GM12801 (cell line): ENCODE measurements around the gene PTPRU.

ENCODE experiments used
- TF ChIP-seq, protein P1 (sequence below): IDR thresholded peaks from one replicate; pipeline ENCODE4 v1.5.1; 2011; ENCODE audit warnings: control low read depth; ENCODE audit not compliant: insufficient read length; ENCODE audit errors: extremely low read depth

Gene PTPRU

DNA sequence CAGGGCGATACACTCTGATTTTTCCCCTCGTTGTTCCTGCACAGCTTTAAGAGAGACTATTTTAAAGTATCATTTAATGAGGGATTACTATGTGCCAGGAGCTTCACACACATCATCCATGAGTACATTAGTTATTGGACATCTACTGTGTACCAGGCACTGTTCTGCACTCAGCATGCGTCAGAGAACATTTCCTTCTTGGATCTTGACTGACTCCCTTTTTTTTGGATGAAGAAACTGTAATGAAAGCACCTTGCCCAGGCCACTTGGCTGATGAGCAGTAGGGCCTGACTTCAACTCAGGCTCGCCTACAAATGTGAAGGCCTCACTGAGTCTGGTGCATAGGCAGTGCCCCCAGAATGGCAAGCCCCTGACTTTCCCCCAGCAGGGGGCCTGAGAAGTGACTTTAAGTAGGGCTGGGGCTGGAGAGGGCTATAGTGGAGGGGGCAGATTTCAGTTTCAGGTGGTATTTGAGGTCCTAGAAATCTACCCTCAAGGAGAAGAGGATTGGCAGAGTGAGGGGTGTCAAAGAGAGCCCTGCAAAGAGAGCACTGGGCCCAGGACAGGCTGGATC is 50.0 kb downstream of the PTPRU start:
- TF ChIP-seq, protein P1, sequence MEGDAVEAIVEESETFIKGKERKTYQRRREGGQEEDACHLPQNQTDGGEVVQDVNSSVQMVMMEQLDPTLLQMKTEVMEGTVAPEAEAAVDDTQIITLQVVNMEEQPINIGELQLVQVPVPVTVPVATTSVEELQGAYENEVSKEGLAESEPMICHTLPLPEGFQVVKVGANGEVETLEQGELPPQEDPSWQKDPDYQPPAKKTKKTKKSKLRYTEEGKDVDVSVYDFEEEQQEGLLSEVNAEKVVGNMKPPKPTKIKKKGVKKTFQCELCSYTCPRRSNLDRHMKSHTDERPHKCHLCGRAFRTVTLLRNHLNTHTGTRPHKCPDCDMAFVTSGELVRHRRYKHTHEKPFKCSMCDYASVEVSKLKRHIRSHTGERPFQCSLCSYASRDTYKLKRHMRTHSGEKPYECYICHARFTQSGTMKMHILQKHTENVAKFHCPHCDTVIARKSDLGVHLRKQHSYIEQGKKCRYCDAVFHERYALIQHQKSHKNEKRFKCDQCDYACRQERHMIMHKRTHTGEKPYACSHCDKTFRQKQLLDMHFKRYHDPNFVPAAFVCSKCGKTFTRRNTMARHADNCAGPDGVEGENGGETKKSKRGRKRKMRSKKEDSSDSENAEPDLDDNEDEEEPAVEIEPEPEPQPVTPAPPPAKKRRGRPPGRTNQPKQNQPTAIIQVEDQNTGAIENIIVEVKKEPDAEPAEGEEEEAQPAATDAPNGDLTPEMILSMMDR: no peak

DNA sequence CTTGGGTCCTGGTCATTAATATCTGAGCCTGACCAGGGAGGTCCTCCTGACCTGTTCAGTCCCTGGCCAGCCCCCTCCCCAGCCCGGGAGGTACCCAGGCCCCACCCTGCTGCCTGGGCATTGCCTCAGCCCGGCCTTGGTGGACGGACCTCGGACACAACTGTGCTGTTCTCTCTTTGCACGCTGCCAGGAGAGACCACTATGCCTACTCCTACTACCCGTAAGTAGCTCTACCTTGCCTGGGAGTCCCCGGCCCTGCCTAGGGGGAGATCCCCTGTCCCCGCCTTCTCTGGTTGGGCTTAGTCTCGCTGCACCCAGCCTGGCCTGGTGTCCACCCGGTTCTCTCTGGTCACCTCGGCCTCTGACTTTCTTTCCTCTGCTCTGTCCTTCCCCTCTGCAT is 53.2 kb downstream of the PTPRU start:
- TF ChIP-seq, protein P1: no peak

DNA sequence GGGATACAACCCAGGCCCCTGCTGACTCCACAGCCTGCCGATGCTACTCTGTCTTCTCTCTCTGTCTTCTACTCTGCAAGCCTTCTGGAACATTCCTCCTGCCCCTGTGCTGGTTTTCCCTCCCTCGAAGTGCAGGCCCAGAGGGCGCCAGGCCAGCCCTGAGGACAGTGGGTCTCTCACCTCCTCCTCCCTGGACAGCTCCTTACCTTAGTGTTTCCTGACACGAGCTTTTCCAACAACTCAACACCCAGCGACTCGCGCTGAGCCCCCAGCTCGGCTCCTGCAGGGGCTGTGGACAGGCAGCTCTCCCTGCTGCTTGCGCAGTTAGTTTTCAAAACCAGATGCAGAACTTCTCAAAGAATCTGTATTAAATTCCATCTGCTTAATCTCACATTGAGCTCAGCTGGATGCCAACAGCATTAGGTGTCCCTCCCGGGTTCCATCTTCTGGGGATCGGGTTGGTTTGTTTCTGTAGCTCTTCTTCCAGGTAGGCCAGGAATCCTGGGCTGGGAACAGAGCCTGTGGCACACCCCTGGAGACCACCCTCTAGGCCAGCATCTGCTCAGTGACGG is 54.2 kb downstream of the PTPRU start:
- TF ChIP-seq, protein P1: no peak

DNA sequence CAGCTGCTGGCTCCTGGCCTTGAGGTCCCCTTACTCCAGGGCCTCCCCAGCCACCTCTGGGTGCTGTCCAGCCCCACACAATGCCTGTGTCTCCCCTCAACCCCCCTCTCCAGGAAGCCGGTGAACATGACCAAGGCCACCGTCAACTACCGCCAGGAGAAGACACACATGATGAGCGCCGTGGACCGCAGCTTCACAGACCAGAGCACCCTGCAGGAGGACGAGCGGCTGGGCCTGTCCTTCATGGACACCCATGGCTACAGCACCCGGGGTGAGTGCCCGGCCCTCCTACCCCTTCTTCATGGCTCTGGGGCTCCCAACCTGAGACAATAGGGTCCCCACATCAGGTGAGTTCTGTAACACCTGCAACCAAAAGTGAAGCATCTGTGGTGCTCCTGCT is 55.4 kb downstream of the PTPRU start:
- TF ChIP-seq, protein P1: no peak

DNA sequence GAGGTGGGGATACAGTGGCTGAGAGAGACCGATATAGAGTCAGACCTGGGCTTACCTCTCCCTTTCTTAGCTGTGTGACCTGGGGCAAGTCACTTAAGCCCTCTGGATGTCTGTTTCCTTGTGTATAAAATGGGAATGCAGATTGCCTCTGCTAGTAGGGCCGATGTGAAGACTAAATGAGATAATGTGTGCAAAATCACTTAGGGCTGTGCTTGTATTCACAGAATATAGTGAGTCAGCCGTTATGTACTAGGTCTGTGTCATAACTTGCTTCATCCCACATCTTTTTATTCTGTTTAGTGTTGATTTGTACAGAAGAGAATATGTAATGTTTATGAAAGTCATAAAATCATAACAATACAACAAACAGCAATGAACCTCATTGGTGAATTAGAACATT is 56.0 kb downstream of the PTPRU start:
- TF ChIP-seq, protein P1: no peak

DNA sequence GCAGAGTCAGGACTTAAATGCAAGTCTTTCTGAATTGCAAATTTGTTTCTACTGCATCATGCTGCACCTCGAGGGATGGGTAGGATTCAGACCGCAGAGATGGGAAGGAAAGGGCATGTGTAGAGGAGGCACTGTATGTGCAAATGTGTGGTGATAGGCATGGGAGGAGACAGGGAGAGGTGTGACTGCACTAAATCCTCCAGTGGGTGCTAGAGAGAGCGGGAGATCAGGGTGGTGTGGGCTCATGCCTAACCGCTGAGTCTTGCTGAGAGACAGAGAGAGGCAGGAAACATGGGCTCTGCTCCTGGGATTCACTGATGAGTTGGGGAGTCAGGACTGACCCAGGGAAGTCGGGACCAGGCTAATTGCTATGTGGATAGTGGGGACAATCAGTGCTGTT is 61.1 kb downstream of the PTPRU start:
- TF ChIP-seq, protein P1: no peak

DNA sequence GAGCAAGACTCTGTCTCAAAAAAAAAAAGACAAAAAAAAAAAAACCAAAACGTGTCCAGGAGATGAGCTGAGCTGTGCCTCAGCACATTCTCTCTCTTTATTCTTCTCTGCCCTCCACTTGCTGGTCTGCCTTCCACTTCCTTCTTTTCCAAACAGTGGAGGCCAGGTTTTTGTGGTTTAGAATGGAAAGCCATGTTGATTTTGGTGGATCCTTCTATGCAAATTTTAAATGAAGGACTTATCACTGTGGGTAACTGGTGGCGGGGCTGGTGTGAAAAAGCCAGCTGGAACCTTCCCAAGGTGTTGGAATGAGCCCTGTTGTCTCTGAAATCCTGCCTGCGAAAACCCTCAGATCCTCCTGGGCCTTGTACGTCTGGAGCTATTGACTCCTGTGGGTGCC is 61.9 kb downstream of the PTPRU start:
- TF ChIP-seq, protein P1: no peak
